Stimulated activated CD4-positive, alpha-beta T cell treated with anti-CD3 and anti-CD28 coated beads, Interleukin-15, amount 100 ng/mL, for 24 hours (primary cell): Measurements from ENCODE around the gene PGM3.

Experiments used
- DNase-seq: peaks from one replicate; pipeline ENCODE4 v3.0.0-alpha.2; 2020

PGM3 gene

DNA sequence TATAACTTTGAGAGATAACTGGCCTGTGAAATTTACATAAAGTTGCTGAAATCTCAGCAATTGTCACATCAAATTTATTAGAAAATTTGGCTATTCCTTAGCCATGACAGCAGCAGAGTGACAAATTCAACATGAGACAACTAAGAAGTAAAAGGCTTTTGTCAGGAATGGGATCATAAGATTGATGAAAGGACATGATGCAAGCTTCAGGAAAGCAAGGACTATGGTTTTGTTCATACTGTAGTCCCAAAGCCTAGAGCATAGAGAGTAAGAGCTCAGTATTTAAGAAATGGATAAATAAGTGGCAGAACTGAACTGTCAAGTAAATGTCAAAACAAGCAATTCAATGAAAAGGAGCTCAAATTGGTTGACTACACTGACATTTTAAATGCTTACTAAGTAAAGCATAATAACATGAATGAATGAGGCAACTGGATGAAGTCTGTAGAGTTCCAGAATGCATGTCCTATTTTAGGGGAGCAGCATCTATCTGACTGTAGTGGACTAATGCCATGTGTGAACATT, 12.6 kb downstream of the PGM3 start:
- DNase-seq: no peak

- no peak for DNase-seq
These were observed 16.8 kb downstream of the PGM3 start for GRCh38 chr6:83176246-83176645.

GRCh38 chr6:83169511-83169910, 23.6 kb downstream of the PGM3 start:
- DNase-seq: no peak

GRCh38 chr6:83169106-83169505, 24.0 kb downstream of the PGM3 start:
- no peak for DNase-seq

DNA sequence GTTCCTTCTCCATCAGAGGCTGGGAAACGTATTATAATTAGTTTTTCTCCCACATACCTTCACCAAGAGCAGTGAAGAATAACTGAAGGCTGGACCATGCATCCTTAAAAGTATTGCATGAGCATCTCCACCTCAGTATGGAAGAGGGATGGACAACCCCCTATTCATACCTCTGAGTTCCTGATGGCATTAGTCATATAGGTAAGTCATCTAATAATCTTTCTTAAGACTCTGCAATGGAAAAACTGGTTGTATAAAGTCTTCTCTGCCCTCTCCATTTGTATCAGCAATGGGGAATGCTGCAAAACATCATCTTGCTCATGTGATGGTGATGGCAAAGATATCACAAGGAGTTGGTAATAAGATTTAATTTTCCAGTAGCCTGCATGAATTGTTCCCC, 24.5 kb downstream of the PGM3 start:
- DNase-seq: no peak

DNA sequence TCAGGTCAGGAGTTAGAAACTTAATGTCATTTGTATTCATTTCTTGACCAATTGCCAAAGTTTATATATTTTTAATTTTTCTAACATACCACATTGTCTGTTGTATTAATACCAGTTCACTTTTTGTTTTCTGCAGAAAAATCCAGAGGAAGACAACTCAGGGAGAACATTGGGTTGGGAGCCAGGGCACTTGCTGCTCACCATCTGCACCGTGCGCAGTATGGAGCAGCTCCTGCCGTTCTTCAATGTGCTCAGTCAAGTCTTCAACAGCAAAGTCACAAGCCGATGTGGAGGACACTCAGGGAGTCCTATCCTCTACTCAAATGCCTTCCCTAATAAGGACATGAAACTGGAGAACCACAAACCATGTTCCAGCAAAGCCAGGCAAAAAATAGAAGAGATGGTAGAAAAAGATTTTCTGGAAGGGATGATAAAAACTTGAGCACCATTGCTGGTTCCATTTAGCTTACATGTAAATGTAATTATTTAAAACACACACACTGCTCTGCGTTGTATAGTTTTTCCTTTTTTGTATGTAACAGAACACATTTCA, 25.3 kb downstream of the PGM3 start:
- DNase-seq: no peak

- no peak for DNase-seq
These were observed 32.9 kb downstream of the PGM3 start for GRCh38 chr6:83160167-83160566.

DNA sequence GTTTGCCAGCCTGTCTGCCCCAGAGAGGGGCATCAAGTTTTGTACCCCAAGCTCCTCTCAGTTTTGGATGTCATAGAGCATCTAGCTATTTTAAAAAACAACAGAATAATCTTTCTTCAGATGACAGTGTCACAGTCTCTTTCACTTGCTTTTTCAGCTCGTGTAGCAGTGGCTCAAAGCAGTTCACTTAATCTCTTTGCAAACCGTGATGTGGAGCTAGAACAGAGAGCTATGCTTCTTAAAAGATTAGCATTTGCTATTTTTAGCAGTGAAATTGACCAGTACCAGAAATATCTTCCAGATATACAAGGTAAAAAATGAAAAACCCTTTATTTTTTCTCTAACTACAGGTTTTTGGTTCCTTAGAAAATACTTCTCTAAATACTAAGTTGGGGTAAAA, 37.3 kb downstream of the PGM3 start:
- no peak for DNase-seq

DNA sequence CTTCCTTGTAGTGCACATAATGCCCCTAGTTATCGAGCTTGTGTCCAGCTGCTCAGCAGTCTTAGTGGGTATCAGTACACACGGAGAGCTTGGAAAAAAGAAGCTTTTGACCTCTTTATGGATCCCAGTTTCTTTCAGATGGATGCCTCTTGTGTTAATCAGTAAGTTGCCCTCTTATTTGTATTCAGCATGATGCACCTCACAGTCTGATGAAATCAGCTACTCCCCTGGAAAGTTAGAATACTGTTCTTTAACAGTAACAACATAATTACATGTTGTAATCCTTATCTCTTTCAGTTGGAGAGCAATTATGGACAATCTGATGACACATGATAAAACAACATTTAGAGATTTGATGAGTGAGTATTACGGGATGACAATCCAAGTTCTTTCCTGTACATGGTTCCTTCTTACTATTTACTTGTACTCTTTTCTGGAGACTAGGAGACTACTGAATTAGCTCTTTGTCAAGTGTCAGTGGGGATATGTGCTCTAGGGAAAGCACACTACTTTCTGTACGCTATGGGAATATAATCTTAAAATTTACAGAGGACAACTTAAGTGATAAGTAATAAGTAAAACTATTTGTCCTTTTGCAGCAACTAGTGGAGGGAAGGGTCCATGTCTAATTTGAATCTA, 39.1 kb downstream of the PGM3 start:
- DNase-seq: no peak

- no peak for DNase-seq
These were observed 40.2 kb downstream of the PGM3 start for GRCh38 chr6:83152913-83153312.

DNA sequence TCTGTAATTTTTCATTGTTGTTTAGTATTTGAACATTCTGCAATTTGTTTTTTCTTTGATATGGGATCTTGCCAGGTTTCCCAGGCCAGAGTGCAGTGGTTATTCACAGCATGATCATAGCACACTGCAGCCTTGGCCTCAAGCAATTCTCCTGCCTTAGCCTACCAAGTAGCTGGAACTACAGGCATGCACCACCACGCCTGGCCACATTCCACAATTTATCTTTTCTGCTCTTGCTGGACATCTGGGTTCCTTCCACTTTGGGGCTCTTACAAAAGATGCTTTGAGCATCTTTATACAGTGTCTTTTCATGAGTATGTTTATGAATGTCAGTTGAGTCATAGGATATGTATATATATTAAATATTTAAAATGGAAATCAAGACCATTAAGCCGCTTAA, 42.0 kb downstream of the PGM3 start:
- no peak for DNase-seq

DNA sequence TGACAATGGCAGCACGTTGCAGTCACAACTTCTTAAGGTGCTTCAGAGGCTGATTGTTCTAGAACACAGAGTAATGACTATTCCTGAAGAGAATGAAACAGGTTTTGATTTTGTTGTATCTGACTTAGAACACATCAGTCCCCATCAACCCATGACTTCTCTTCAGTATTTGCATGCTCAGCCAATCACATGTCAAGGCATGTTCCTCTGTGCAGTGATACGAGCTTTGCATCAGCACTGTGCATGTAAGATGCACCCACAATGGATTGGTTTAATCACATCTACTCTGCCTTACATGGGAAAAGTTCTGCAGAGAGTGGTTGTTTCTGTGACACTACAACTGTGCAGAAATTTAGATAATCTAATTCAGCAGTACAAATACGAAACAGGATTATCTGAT, 54.3 kb downstream of the PGM3 start:
- no peak for DNase-seq

DNA sequence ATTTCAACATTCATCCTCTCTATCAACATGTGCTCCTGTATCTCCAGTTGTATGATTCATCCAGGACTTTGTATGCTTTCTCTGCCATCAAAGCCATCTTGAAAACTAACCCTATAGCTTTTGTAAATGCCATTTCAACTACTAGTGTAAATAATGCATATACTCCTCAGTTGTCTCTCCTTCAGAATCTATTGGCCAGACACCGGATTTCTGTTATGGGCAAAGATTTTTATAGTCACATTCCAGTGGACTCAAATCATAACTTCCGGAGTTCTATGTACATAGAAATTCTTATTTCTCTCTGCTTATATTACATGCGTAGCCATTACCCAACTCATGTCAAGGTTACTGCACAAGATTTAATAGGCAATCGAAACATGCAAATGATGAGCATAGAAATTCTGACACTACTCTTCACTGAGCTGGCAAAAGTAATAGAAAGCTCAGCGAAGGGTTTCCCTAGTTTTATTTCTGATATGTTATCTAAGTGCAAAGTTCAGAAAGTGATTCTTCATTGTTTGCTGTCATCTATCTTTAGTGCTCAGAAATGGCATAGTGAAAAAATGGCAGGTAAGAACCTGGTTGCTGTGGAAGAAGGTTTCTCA, 54.8 kb downstream of the PGM3 start:
- DNase-seq: no peak

GRCh38 chr6:83132121-83132520, 60.9 kb downstream of the PGM3 start:
- DNase-seq: no peak

DNA sequence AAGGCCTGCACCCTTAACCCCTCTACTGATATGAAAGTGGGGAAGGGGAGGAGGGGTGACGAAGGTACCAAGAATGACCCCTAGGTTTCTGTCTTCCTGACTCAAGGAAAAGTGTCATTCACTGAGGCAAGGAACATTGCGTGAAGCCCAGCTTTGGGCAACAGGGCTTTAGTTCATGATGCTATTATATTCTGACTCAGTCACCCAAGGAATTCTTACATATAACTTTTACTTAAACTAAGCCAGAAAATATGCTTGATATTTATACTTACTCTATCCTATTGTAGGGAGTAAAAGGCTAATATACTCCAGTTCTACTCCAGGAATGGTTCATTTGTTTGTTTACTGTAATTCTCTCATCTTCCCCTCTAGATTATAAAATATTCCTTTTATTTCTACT, 65.1 kb downstream of the PGM3 start:
- no peak for DNase-seq

- no peak for DNase-seq
These were observed 65.8 kb downstream of the PGM3 start for GRCh38 chr6:83127258-83127657.

DNA sequence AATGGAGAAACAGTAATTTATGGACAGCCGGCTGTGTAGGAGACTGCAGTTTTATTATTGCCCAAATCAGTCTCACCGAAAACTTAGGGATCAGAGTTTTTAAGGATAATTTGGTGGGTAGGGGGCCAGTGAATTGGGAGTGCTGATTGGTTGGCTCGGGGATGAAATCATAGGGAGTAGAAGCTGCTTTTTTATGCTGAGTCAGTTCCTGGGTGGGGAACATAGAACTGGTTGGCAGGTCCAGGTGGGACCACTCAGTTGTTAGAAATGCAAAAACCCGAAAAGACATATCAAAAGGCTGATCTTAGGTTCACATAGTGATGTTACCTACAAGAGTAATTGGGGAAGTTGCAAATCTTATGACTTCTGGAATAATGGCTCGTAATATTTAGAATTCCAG, 66.3 kb downstream of the PGM3 start:
- DNase-seq: no peak

DNA sequence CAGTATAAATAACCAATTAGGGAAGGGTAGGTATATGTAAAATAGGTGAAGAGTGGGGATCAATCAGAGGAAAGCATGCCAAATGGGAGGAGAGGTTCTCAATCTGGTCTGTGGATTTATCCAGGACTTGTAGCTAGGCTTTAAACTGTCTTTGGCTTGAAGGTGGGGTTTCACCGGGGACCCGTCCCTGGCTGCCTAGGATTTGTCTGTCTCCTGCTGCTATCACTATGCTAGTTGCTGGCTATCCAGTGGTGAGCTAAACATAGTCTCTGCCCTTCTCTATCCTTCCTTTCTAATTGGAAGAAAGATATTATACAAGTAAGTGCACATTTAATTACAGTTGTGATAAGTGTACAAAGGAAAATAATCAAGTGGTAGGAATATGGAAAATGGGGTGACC, 66.8 kb downstream of the PGM3 start:
- DNase-seq: no peak

- no peak for DNase-seq
These were observed 67.6 kb downstream of the PGM3 start for GRCh38 chr6:83125425-83125824.

- DNase-seq: no peak
These were observed 68.5 kb downstream of the PGM3 start for GRCh38 chr6:83124553-83124952.

GRCh38 chr6:83119742-83120300, 73.2 kb downstream of the PGM3 start:
- no peak for DNase-seq

GRCh38 chr6:83117802-83118201, 75.3 kb downstream of the PGM3 start:
- no peak for DNase-seq
